ENCODE measurements around the gene CXCL16.

- no peak for TF ChIP-seq POLR2A (IDR thresholded peaks at IDR 0.05)
- TF ChIP-seq CTCF (IDR thresholded peaks at IDR 0.05) = no peak
These were observed 24.5 kb downstream of the CXCL16 start for GRCh38 chr17:4715063-4715744.
